Naive B cell (primary cell): Measurements from ENCODE around the gene ERC2. TPM values are rescaled to one million over a fixed set of nuclear protein-coding genes. Genes with fewer than 3 reads are reported as not detected.

Experiments used
- ATAC-seq, 2 donors: fragments of 150-1000 bp; cut with Tn5 transposase; 2 replicates each; pipeline ENCODE4 v1.10.0; 2021; ENCODE audit warnings: low read depth in 2 of 2, mild to moderate bottlenecking in 2 of 2, moderate library complexity in 2 of 2
- DNase-seq: peaks from one replicate; pipeline ENCODE4 v3.0.0; 2022
- H3K27ac Mint-ChIP-seq, 6 donors: one replicate each; pipeline ENCODE4 v1.8.0; 2020 to 2022; ENCODE audit warnings: mild to moderate bottlenecking in 6 of 6, mixed read lengths in 6 of 6, moderate library complexity in 5 of 6, inconsistent platforms in 2 of 6
- H3K27me3 Mint-ChIP-seq, 3 donors: one replicate each; pipeline ENCODE4 v1.8.0; 2021 to 2022; ENCODE audit warnings: mixed read lengths in 3 of 3, mild to moderate bottlenecking in 1 of 3
- H3K36me3 Mint-ChIP-seq, 2 donors: one replicate each; pipeline ENCODE4 v1.8.0; 2020 to 2022; ENCODE audit warnings: mixed read lengths in 2 of 2, inconsistent platforms in 1 of 2, mild to moderate bottlenecking in 1 of 2
- H3K4me1 Mint-ChIP-seq, 3 donors: one replicate each; pipeline ENCODE4 v1.8.0; 2020 to 2022; ENCODE audit warnings: mixed read lengths in 3 of 3, inconsistent platforms in 1 of 3, mild to moderate bottlenecking in 1 of 3, moderate library complexity in 1 of 3
- H3K4me3 Mint-ChIP-seq, 8 donors: one replicate each; pipeline ENCODE4 v1.8.0; 2020 to 2022; ENCODE audit warnings: mild to moderate bottlenecking in 8 of 8, mixed read lengths in 8 of 8, moderate library complexity in 8 of 8, inconsistent platforms in 2 of 8
- H3K9me3 Mint-ChIP-seq, 7 donors: one replicate each; pipeline ENCODE4 v1.8.0; 2020 to 2022; ENCODE audit warnings: mixed read lengths in 7 of 7, mild to moderate bottlenecking in 5 of 7, inconsistent platforms in 2 of 7, moderate library complexity in 1 of 7
- polyA plus RNA-seq, 6 donors: library from polyadenylated mRNA; unstranded; fragments of 300-500 nt; fragmentation: Illumina TruSeq; gene quantifications; one replicate each; pipeline ENCODE4 v1.2.3, GENCODE V29; 2021; ENCODE audit warnings: low read depth in 6 of 6

The ERC2 gene
- polyA plus RNA-seq, 6 donors from 2014 or later: not detected

DNA sequence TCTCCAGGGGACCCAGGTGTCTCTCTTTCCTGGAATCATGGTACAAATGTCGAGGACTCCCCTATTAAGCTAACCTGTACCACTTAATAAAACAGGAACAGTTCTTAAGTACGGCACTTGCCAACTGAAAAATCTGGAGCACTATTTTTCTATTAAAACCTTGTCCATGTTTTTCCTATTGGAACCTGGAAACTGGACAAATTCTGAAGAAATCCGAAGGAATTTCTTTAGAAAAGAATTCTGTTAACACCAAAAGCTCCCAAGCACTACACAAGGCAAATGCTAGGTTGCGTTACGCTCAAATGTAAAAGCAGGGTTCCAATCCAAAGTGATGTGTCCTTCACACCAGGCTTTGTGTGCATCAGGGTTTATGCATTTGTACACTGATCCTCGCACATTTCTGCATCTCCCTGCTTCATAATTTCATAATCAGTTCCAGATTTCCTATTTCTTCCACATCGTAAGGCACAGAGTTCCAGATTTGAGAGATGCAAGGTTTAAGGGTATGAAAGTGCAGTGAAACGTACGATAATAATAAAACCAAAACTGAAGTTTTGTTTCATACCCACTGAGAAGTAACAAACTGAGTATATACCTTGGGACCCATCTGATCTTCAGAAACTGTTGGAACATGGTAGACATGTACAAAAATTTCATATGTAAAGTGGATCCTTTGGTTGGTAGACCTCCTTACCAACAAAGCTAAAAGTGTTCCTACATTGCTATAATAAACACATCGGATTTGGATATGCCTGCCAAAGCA, 849.0 kb downstream of the ERC2 start:
- H3K4me3 Mint-ChIP-seq: no peak overlapping the region
- H3K27ac Mint-ChIP-seq: no peak overlapping the region
- no peaks in the 10 kb centered on the region for H3K36me3 Mint-ChIP-seq
- no peaks in the 10 kb centered on the region for H3K27me3 Mint-ChIP-seq
- no peak for ATAC-seq
- no peak for DNase-seq
- no peaks in the 10 kb centered on the region for H3K4me1 Mint-ChIP-seq
- peaks cover 0 to 11% (median 4%) of the 10 kb centered on the region in 7 donors for H3K9me3 Mint-ChIP-seq

DNA sequence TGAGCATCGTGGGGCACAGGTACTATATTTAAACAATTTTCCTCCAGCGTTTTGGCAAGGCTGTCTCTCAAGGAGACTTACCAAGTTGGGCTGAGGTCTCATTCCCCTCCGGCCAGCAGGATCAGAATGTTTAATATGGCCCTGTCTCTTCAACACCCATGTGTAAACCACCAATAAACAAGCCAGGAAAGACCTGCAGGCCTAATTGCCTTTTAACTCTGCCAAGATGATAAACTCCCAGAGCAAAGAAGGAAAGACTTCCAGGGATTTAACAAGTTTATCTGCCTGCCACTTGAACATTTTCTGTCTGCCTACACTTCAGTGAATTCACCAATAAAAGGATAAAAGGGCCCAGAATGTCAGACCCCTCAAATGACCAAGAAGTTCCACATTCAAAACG, 850.9 kb downstream of the ERC2 start:
- ATAC-seq: no peak
- DNase-seq: no peak
- Mint-ChIP-seq H3K4me3 (no peak overlapping the region), H3K36me3 (no peaks in the 10 kb centered on the region), H3K9me3 (peaks cover 0 to 6% (median 0%) of the 10 kb centered on the region in 7 donors), H3K27me3 (no peaks in the 10 kb centered on the region), H3K27ac (no peak overlapping the region), H3K4me1 (no peaks in the 10 kb centered on the region)

DNA sequence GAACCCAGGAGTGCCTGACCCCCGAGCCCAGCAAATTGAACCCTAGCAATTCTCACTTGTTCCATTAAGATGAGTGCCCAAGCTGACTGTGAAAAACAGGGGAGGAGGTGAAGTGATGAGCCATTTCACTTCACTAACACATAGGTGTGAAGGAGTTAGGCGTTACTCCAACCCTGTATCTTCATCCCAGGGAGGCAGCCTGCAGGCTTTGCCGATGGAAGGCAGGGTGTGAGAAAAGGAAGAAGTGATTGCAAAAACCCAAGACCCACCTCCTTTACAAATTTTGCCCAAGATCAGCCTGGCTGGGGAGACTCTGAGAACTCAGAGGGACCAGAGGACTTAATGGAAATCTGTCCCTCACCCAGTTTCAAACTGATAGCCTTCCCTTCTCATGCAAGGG, 851.5 kb downstream of the ERC2 start:
- DNase-seq (no peak), ATAC-seq (no peak)
- Mint-ChIP-seq H3K4me1 (no peaks in the 10 kb centered on the region), H3K27me3 (no peaks in the 10 kb centered on the region), H3K9me3 (peaks cover 0 to 6% (median 0%) of the 10 kb centered on the region in 7 donors), H3K27ac (no peak overlapping the region), H3K4me3 (no peak overlapping the region), H3K36me3 (no peaks in the 10 kb centered on the region)

DNA sequence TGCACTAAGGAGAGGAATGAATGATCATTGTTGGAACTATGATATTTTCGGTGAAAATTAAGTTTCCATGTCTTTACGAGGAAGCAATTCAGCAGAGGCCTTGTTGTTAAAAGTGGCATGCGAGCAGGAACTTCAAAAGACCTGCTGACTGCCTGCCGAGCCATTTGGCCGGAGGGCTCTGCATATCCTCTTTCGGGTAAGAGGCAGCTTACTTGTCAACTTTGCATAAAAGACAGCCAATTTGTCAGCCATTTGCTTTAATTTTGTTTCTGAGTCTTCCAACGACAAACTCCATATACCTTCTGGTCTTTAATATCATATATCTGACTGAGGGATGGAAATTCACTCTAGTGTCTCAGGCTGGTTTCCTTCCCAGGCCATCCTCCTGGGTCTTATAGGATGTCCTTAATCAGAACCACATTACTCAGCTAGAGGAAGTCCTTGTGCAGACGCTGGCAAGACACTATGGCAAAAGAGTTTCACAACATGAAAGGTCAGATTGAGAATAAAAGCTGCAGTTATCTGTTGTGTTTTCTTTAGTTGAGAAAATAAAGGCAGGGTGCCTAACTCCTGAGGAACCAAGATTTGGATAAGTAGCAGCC, 852.5 kb downstream of the ERC2 start:
- Mint-ChIP-seq H3K9me3 (peaks cover 0 to 2% (median 0%) of the 10 kb centered on the region in 7 donors), H3K4me1 (no peaks in the 10 kb centered on the region), H3K36me3 (no peaks in the 10 kb centered on the region), H3K4me3 (no peak overlapping the region), H3K27me3 (no peaks in the 10 kb centered on the region), H3K27ac (no peak overlapping the region)
- no peak for ATAC-seq
- no peak for DNase-seq

DNA sequence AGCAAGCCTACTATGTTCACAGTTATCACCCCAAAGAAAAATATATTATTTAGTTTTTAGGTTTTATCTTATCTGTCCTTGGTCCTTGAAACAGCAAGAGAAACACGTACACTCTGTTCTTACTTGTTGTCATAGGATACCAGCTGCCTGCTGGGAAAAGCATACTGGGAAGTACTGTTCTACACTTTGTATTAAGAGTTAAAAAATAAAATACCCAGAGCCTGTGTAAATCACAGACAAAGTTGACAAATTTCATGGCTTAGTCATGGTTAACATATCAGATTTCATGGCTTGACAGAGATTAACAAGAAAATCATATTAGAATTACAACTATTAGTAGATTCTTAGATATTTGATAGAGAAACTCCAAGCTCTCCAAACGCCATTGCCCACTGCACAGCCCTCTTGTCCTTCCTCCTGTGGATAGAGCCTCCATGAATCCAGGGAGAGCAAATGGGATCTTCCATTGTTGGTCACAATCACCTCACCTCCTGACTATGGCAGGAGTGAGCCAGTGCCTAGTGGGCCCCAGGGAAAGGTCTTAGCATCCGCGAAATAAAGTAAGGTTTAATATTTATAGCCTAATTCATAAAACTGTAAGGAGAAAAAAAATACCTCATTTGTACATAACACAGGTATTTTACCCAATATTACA, 853.1 kb downstream of the ERC2 start:
- Mint-ChIP-seq H3K9me3 (peaks cover 0 to 2% (median 0%) of the 10 kb centered on the region in 7 donors), H3K36me3 (no peaks in the 10 kb centered on the region), H3K4me1 (no peaks in the 10 kb centered on the region), H3K4me3 (no peak overlapping the region), H3K27me3 (no peaks in the 10 kb centered on the region), H3K27ac (no peak overlapping the region)
- ATAC-seq (no peak), DNase-seq (no peak)

DNA sequence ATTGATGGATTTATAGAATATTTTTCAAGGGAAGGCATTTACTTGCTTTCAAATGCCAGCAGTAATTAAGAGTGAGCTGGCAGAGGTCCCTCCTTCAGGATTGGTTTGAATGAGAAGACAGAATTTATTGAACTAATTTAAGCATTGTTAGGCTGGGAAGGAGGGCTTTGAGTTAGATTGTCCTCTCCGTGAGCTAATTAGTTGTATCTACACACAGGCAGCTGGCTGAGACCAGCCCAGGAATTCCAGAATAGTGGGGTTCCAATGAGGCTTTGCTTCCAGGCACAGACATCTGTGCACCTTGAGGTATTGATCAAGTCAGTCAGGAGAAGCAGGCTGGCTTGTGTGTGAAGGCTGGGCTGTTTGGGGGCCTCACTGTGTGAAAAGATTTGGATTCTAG, 857.1 kb downstream of the ERC2 start:
- ATAC-seq (no peak), DNase-seq (no peak)
- Mint-ChIP-seq H3K4me1 (no peaks in the 10 kb centered on the region), H3K36me3 (no peaks in the 10 kb centered on the region), H3K4me3 (no peak overlapping the region), H3K27me3 (no peaks in the 10 kb centered on the region), H3K27ac (peak overlapping the region in 1 of 6 donors; percentile 13), H3K9me3 (peaks cover 0 to 4% (median 2%) of the 10 kb centered on the region in 7 donors)

DNA sequence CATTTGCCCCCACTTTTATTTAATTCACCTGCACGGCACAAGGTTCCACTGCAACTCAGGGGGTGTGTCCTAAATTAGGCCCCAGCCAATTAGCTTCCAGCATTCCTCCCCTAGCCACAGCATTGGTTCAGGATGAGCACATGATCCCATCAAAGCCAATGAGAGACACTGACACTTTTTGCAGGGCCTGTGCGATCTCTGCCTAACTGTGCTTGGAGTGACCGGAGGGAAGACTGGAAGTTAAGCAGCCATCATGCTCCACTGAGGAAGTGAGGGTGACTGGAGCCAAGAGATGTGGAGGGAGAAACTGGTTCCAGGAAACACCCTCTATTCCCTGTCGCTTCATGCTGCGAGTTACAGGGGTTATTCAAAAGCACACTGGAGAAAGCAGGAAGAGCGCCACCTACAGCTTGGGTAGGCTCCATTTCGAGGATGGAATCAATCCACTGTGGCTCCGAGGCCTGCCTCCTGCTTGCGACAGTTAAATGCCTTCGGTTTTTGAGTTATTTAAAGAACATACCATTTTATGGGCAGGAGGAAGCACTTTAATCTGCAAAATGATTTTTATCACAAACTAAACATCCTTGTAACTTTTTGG, 858.9 kb downstream of the ERC2 start:
- Mint-ChIP-seq H3K36me3 (no peaks in the 10 kb centered on the region), H3K4me3 (no peak overlapping the region), H3K27ac (no peak overlapping the region), H3K27me3 (no peaks in the 10 kb centered on the region), H3K9me3 (peaks cover 0 to 4% (median 2%) of the 10 kb centered on the region in 7 donors), H3K4me1 (no peaks in the 10 kb centered on the region)
- no peak for ATAC-seq
- DNase-seq: no peak

DNA sequence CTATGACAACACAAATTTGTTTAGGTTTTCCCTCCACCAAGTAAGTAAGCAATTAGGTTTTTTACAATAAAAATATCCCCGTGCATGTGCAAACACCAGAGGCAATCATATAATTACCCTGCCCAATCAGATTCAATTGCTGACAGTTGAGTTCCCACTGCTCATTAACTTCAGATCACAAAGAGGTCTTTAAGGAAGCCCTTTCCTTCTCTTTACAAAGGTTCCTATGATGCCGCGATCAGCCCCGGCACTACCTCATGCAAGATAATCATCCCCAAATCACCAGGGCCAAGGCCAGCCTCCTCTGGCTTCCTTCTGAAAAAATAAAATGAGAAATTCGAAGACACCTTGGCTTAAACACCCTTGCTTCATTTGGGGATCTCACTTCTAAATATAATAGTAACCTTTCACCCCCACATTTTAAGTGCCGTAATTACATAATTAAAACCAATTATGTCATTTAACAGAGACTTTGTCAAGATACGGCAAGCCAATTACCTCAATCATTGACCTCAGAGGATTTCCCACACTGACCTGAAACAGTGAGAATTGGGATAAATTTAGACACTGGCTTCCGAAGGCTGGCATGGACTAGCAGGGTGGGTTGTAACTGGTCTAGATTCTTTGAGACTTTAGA, 859.8 kb downstream of the ERC2 start:
- Mint-ChIP-seq H3K9me3 (peaks cover 0 to 4% (median 2%) of the 10 kb centered on the region in 7 donors), H3K36me3 (no peaks in the 10 kb centered on the region), H3K27me3 (no peaks in the 10 kb centered on the region), H3K4me1 (no peaks in the 10 kb centered on the region), H3K4me3 (no peak overlapping the region), H3K27ac (no peak overlapping the region)
- no peak for DNase-seq
- ATAC-seq: no peak

DNA sequence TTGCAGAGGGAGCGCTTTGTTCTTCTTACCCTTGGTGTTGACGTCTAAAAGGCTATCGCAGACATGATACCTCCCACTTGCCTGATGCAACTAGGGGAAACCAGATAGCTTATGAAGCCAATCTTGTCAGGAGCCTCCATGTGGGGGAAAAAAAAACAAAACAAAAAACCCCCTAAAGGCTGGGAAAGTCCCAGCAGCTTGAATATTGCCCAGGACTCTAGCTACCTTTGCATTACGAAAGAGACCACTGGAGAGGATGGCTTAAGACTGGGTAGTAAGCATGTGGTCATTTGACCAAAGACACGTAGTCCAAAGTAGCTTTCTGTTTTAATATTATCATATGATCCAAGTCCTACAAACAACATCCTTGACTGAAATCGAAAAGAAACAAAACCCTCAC, 860.4 kb downstream of the ERC2 start:
- no peak overlapping the region for H3K27ac Mint-ChIP-seq
- H3K9me3 Mint-ChIP-seq: peaks cover 0 to 4% (median 0%) of the 10 kb centered on the region in 7 donors
- DNase-seq (no peak), ATAC-seq (no peak)
- no peaks in the 10 kb centered on the region for H3K27me3 Mint-ChIP-seq
- no peak overlapping the region for H3K4me3 Mint-ChIP-seq
- no peaks in the 10 kb centered on the region for H3K36me3 Mint-ChIP-seq
- no peaks in the 10 kb centered on the region for H3K4me1 Mint-ChIP-seq

DNA sequence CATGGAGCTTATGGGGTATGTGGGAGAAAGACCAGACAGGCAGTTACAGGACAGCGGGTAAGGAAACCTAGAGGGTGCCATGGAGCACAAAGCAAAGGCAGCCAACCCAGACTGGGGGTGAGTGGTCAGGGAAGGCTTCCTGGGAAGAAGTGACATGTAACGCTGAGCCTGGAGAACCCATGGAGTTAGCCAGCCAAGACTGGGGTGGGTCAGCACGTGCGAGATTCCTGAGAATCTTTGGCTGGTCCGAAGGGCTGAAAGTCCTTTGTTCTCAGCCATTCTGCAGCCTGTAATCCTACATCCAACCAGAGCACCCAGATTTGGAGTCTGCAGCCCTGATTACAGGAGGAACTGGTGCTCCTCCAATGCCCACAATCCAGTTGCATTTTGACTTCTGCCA, 861.1 kb downstream of the ERC2 start:
- H3K27ac Mint-ChIP-seq: no peak overlapping the region
- H3K36me3 Mint-ChIP-seq: peaks cover 0 to 2% of the 10 kb centered on the region in 2 donors
- H3K9me3 Mint-ChIP-seq: peaks cover 0 to 4% (median 0%) of the 10 kb centered on the region in 7 donors
- H3K4me3 Mint-ChIP-seq: no peak overlapping the region
- H3K27me3 Mint-ChIP-seq: peaks cover 0 to 2% (median 1%) of the 10 kb centered on the region in 3 donors
- no peaks in the 10 kb centered on the region for H3K4me1 Mint-ChIP-seq
- ATAC-seq: no peak
- no peak for DNase-seq

DNA sequence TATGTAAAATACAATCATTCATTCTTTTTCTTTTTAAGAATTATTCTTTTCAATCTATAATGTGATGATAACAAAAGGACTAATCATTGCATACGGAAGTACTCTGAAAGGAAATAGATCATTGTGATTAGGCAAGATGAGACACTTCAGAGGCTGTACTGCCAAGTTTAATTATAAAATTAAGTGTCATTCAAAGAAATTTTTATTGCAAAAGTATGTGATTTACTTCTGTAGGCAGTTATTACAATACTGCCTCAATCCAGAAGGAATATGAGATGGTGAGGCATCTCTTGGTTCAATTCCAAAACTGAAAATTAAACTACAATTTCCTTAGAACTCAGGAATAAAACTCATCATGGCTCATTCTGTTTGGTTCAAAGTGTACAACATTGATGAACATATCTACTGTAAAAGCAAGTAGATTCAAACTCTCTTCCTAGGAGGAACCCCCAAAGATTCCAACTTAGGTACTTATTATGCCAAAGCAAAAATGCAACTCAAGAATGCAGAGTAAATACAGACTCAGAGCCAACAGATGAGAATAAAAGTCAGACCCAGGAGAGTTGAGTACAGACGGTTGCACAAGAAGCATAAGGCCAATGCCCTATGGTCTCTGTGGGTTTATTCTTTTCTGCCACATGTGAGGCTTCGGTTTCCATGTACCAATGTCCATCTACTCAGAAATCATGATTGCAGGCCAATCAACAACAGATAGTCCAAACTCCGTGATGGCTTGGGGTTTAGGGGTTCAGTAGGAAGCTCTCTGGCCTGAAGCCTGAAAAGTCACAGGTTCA, 862.6 kb downstream of the ERC2 start:
- peaks cover 2 to 10% (median 10%) of the 10 kb centered on the region in 3 donors for H3K27me3 Mint-ChIP-seq

DNA sequence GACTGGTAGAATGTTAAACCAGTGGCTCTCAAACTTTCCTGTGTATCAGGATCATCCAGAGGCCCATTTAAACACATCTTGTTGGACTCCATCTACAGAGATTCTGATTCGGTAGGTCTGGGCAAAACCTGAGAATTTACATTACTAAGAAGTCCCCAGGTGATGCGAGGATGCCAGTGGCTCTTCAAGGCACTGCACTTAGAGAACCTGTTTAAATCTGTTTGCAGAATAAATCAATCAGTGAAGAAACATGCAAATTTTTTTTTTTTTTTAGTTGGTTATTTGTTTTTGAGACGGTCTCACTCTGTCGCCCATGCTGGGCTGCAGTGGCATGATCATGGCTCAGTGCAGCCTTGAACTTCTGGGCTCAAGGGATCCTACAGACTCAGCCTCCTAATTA, 863.4 kb downstream of the ERC2 start:
- Mint-ChIP-seq H3K27ac (no peak overlapping the region), H3K4me3 (no peak overlapping the region), H3K9me3 (peaks cover 0 to 7% (median 1%) of the 10 kb centered on the region in 7 donors), H3K27me3 (peaks cover 7 to 10% (median 10%) of the 10 kb centered on the region in 3 donors), H3K36me3 (peaks cover 0 to 6% of the 10 kb centered on the region in 2 donors), H3K4me1 (no peaks in the 10 kb centered on the region)
- DNase-seq: no peak
- no peak for ATAC-seq

More for the DNA sequence above, 862.6 kb downstream of the ERC2 start:
- DNase-seq (no peak), ATAC-seq (no peak)
- H3K4me3 Mint-ChIP-seq: no peak overlapping the region
- peaks cover 0 to 7% (median 1%) of the 10 kb centered on the region in 7 donors for H3K9me3 Mint-ChIP-seq
- peaks cover 0 to 6% of the 10 kb centered on the region in 2 donors for H3K36me3 Mint-ChIP-seq
- no peak overlapping the region for H3K27ac Mint-ChIP-seq
- no peaks in the 10 kb centered on the region for H3K4me1 Mint-ChIP-seq
